MM.1S (cell line): ENCODE data around the gene ZNF521.

ENCODE experiments used
- DNase-seq: peaks from one replicate; pipeline ENCODE4 v3.0.0-alpha.2; 2015
- H2AFZ ChIP-seq: fragments of 300-600 bp; sonication (generic); 2 replicates; pipeline ENCODE4 v1.6.0; 2016; ENCODE audit warnings: antibody characterized with exemption, low read length
- H3F3A ChIP-seq: fragments of 300-600 bp; sonication (generic); 2 replicates; pipeline ENCODE4 v1.6.1; 2016; ENCODE audit warnings: mild to moderate bottlenecking, antibody characterized with exemption, low read length, moderate library complexity, mixed read lengths; ENCODE audit not compliant: insufficient read depth
- H3K27ac ChIP-seq: fragments of 300-600 bp; sonication (generic); 2 replicates; pipeline ENCODE4 v1.5.1; 2016; ENCODE audit warnings: mild to moderate bottlenecking, low read length
- H3K27me3 ChIP-seq: fragments of 300-600 bp; sonication (generic); replicated peaks from 2 replicates; pipeline ENCODE4 v1.6.0; 2016; ENCODE audit warnings: low read length; ENCODE audit not compliant: insufficient read depth
- H3K36me3 ChIP-seq: fragments of 300-600 bp; sonication (generic); replicated peaks from 2 replicates; pipeline ENCODE4 v1.6.1; 2016; ENCODE audit warnings: mild to moderate bottlenecking, low read length, mixed read lengths; ENCODE audit not compliant: insufficient read depth
- H3K4me1 ChIP-seq: fragments of 300-600 bp; sonication (generic); 2 replicates; pipeline ENCODE4 v1.6.1; 2016; ENCODE audit warnings: low read length, mixed read lengths
- H3K4me2 ChIP-seq: fragments of 300-600 bp; sonication (generic); 2 replicates; pipeline ENCODE4 v1.6.0; 2016; ENCODE audit warnings: low read depth, low read length
- H3K4me3 ChIP-seq: fragments of 300-600 bp; sonication (generic); 2 replicates; pipeline ENCODE4 v1.5.1; 2016; ENCODE audit warnings: low read length, mixed read lengths
- H3K79me2 ChIP-seq: fragments of 300-600 bp; sonication (generic); 2 replicates; pipeline ENCODE4 v1.6.1; 2016; ENCODE audit warnings: mixed run types, low read length, mixed read lengths
- H3K9ac ChIP-seq: fragments of 300-600 bp; sonication (generic); 2 replicates; pipeline ENCODE4 v1.6.1; 2016; ENCODE audit warnings: low read length, mixed read lengths
- H3K9me2 ChIP-seq: fragments of 300-600 bp; sonication (generic); replicated peaks from 2 replicates; pipeline ENCODE4 v1.6.1; 2016; ENCODE audit warnings: mild to moderate bottlenecking, low read length, mixed read lengths; ENCODE audit not compliant: insufficient read depth
- H3K9me3 ChIP-seq: fragments of 300-600 bp; sonication (generic); replicated peaks from 2 replicates; pipeline ENCODE4 v1.6.1; 2016; ENCODE audit warnings: mild to moderate bottlenecking, low read length, mixed read lengths; ENCODE audit not compliant: insufficient read depth
- H4K20me1 ChIP-seq: fragments of 300-600 bp; sonication (generic); 2 replicates; pipeline ENCODE4 v1.6.1; 2016; ENCODE audit warnings: mild to moderate bottlenecking, low read length, moderate library complexity, mixed read lengths; ENCODE audit not compliant: insufficient read depth
- EZH2 ChIP-seq: fragments of 300-600 bp; sonication (generic); optimal IDR thresholded peaks from 2 replicates; pipeline ENCODE3; 2017; ENCODE audit warnings: low read depth, mild to moderate bottlenecking, antibody characterized with exemption, low read length, mixed read lengths
- EZH2phosphoT487 ChIP-seq: fragments of 300-600 bp; sonication (generic); IDR thresholded peaks from 2 replicates; pipeline ENCODE4 v1.6.1; 2018; ENCODE audit warnings: antibody characterized with exemption, low read length
- TF ChIP-seq, protein P1 (sequence below): fragments of 300-600 bp; sonication (generic); IDR thresholded peaks from 2 replicates; pipeline ENCODE4 v1.5.1; 2016; ENCODE audit warnings: antibody characterized with exemption, low read length, mixed read lengths

ZNF521 gene

DNA sequence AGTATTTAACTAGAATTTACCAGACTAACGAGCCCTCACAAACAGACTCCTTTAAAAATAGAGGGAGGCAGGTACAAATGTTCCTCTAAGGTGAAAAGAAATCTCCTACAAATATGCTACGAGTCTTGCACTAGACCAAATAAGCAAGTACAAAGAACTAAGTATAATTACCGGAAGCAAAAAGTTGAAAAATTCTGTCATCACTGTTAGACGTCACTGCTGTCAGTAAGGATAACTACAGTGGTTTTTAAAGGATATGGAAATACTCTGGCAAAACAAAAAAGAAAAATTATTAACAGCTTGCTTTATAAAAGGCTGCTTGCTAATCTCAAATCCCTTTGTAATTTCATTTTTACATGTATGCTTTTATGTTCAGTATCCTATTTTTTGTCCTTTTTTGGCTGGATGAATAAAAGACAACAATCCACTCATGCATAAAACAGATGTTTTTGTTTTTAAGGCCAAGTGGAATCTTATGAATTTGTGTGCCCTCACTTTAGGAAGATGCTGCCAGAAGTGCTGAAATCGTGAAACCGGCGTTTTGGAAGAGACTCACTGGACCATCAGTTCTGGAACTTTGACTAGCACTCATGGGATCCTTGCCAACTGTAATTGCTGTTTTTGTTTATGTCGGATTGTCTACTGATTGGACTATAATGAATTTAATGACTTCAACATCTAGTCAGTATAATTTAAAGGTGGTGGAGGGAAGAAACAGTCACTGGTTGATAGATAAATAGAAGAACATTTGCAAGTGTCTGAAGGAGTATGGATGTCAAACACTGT lies 6.7 kb downstream of the ZNF521 start:
- H3K27me3 ChIP-seq = no peaks in the 10 kb centered on the region
- H4K20me1 ChIP-seq = no peaks in the 10 kb centered on the region
- peaks cover 96% of the 10 kb centered on the region for H3K79me2 ChIP-seq
- no peaks in the 10 kb centered on the region for H3K9me3 ChIP-seq
- no peak for TF ChIP-seq EZH2
- no peak for TF ChIP-seq EZH2phosphoT487
- TF ChIP-seq, protein P1, sequence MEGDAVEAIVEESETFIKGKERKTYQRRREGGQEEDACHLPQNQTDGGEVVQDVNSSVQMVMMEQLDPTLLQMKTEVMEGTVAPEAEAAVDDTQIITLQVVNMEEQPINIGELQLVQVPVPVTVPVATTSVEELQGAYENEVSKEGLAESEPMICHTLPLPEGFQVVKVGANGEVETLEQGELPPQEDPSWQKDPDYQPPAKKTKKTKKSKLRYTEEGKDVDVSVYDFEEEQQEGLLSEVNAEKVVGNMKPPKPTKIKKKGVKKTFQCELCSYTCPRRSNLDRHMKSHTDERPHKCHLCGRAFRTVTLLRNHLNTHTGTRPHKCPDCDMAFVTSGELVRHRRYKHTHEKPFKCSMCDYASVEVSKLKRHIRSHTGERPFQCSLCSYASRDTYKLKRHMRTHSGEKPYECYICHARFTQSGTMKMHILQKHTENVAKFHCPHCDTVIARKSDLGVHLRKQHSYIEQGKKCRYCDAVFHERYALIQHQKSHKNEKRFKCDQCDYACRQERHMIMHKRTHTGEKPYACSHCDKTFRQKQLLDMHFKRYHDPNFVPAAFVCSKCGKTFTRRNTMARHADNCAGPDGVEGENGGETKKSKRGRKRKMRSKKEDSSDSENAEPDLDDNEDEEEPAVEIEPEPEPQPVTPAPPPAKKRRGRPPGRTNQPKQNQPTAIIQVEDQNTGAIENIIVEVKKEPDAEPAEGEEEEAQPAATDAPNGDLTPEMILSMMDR = no peak
- H3K4me2 ChIP-seq = no peak overlapping the region
- H3K27ac ChIP-seq = no peak overlapping the region
- H3K9ac ChIP-seq = no peak overlapping the region
- no peaks in the 10 kb centered on the region for H3K4me1 ChIP-seq
- no peak for DNase-seq
- H2AFZ ChIP-seq = no peak overlapping the region
- H3F3A ChIP-seq = peaks cover under 1% of the 10 kb centered on the region; the same call in 1 of the 2 replicates
- H3K4me3 ChIP-seq = no peak overlapping the region
- H3K9me2 ChIP-seq = no peaks in the 10 kb centered on the region; the same call in 1 of the 2 replicates
- H3K36me3 ChIP-seq = no peaks in the 10 kb centered on the region

DNA sequence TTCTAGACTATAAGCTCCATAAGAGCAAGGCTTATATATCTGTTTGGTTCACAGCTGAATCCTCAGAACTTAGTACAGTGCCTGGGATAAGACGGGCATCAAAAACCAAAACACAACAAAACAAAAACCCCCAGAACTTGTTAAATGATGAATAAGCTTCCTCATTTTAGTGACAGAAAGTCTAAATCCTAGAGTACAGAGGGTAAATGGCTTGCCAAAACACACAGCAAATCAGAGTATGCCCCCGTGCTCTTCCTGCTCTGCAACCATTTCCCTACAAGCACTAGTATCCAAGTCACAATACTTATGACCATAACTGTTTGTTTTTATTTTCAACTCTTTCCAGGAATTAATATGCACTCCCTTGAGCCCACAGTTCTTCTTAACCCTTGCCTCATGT lies 10.1 kb downstream of the ZNF521 start:
- no peak overlapping the region for H3K4me2 ChIP-seq
- no peaks in the 10 kb centered on the region for H3F3A ChIP-seq
- no peaks in the 10 kb centered on the region for H4K20me1 ChIP-seq
- no peak overlapping the region for H3K9ac ChIP-seq
- no peak for TF ChIP-seq EZH2
- no peak for TF ChIP-seq EZH2phosphoT487
- TF ChIP-seq, protein P1 = no peak
- H3K27me3 ChIP-seq = no peaks in the 10 kb centered on the region
- H2AFZ ChIP-seq = no peak overlapping the region
- no peaks in the 10 kb centered on the region for H3K36me3 ChIP-seq
- H3K4me1 ChIP-seq = no peaks in the 10 kb centered on the region
- H3K9me3 ChIP-seq = no peaks in the 10 kb centered on the region
- H3K27ac ChIP-seq = no peak overlapping the region
- H3K4me3 ChIP-seq = no peak overlapping the region
- no peak for DNase-seq
- peaks cover 98% of the 10 kb centered on the region for H3K79me2 ChIP-seq
- H3K9me2 ChIP-seq = no peaks in the 10 kb centered on the region; the same call in 1 of the 2 replicates

DNA sequence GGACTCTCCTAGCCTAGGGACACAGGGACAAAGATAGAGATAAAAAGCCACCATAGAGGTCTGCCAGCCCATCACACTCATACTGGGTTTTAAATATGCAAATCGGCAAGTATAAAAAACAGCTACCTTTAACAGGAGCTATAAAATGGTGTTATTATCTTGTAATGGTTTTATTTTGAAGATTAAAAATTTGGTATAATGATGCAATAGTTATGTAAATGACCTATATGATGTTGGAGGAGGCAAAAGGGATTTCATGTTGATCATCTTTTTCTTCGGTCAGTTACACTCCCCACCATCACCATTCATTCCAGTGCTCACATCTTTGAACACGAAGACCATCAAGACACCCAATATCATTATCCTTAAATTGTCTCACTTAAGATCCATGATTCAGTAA lies 11.2 kb downstream of the ZNF521 start:
- no peak overlapping the region for H3K27ac ChIP-seq
- H3K79me2 ChIP-seq = peaks cover 98% of the 10 kb centered on the region
- H3K9ac ChIP-seq = no peak overlapping the region
- H3F3A ChIP-seq = no peaks in the 10 kb centered on the region
- no peak overlapping the region for H3K4me3 ChIP-seq
- no peak overlapping the region for H3K4me2 ChIP-seq
- H4K20me1 ChIP-seq = no peaks in the 10 kb centered on the region
- no peak overlapping the region for H2AFZ ChIP-seq
- no peaks in the 10 kb centered on the region for H3K36me3 ChIP-seq
- TF ChIP-seq, protein P1 = no peak
- TF ChIP-seq EZH2phosphoT487 (no peak), EZH2 (no peak)
- no peaks in the 10 kb centered on the region for H3K9me3 ChIP-seq
- no peaks in the 10 kb centered on the region for H3K4me1 ChIP-seq
- no peak for DNase-seq
- H3K9me2 ChIP-seq = no peaks in the 10 kb centered on the region; the same call in 1 of the 2 replicates
- no peaks in the 10 kb centered on the region for H3K27me3 ChIP-seq
